Right atrium auricular region (tissue), 2 donors: Measurements from ENCODE around the gene RTKN. TPM values are rescaled to one million over a fixed set of nuclear protein-coding genes. Genes with fewer than 3 reads are reported as not detected.
"Not testable (repeated sequence)": the region's sequence is repeated elsewhere in the genome, so short reads cannot be mapped to it uniquely, and the experiment has no call there.

ENCODE experiments used
- DNase-seq: peaks from one replicate; pipeline ENCODE4 v3.0.0-alpha.2; 2019; ENCODE audit warnings: low spot score
- H3K27ac ChIP-seq, 2 donors: fragments of 200-600 bp; sonication (generic); 1 replicate in 1 of 2; 2 replicates in 1 of 2; pipeline ENCODE4 v1.5.1; 2016 to 2019
- H3K27me3 ChIP-seq, 2 donors: fragments of 200-600 bp; sonication (generic); one replicate each; pipeline versions ENCODE4 v1.5.1 to v1.6.0; 2017 to 2019
- H3K36me3 ChIP-seq: fragments of 200-600 bp; sonication (generic); one replicate; pipeline ENCODE4 v1.5.1; 2016
- H3K4me1 ChIP-seq, 2 donors: fragments of 200-600 bp; sonication (generic); one replicate each; pipeline versions ENCODE4 v1.5.1 to v1.6.0; 2017 to 2019
- H3K4me3 ChIP-seq, 2 donors: fragments of 200-600 bp; sonication (generic); 1 replicate in 1 of 2; 2 replicates in 1 of 2; pipeline ENCODE4 v1.5.1; 2017 to 2019; ENCODE audit warnings: mild to moderate bottlenecking in 1 of 2, moderate library complexity in 1 of 2
- H3K9me3 ChIP-seq, 2 donors: fragments of 200-600 bp; sonication (generic); one replicate each; pipeline ENCODE4 v1.5.1; 2019
- total RNA-seq, 2 donors: library from RNA; depleted of rRNA; stranded (reverse); fragments of >200 nt; gene quantifications; one replicate each; pipeline ENCODE4 v1.1.0, GENCODE V29; 2016
- TF ChIP-seq, protein P1 (sequence below), 2 donors: fragments of 200-600 bp; sonication (generic); IDR thresholded peaks; one replicate each; pipeline ENCODE4 v1.5.1; 2019; ENCODE audit warnings: antibody characterized with exemption in 2 of 2

RTKN gene
- total RNA-seq, 2 donors from 2014 or later = 10.4 to 15.3 TPM

DNA sequence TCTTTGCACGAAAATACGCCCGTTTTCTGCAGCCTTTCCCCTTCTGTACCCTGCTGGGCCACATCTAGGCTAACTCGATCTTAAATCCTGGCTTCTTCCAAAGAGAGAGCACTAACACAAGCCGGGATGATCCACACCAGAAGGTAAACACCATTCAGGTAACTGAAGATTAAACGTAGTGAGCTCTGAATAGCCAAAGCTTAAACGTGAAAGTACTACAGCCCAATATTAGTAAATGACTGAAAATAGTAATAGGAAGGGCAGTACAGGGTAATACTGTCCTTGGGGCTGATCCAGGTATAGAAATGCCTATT lies 31.2 kb upstream of the RTKN start:
- H3K36me3 ChIP-seq = peaks cover 15% of the 10 kb centered on the region
- no peaks in the 10 kb centered on the region for H3K9me3 ChIP-seq
- no peak for DNase-seq
- H3K4me1 ChIP-seq = peaks cover 0 to 20% of the 10 kb centered on the region in 2 donors
- H3K27ac ChIP-seq = peak overlapping the region; percentile 79 to 90
- H3K4me3 ChIP-seq = peak overlapping the region; percentile 66 to 68
- H3K27me3 ChIP-seq = no peaks in the 10 kb centered on the region
- TF ChIP-seq, protein P1, sequence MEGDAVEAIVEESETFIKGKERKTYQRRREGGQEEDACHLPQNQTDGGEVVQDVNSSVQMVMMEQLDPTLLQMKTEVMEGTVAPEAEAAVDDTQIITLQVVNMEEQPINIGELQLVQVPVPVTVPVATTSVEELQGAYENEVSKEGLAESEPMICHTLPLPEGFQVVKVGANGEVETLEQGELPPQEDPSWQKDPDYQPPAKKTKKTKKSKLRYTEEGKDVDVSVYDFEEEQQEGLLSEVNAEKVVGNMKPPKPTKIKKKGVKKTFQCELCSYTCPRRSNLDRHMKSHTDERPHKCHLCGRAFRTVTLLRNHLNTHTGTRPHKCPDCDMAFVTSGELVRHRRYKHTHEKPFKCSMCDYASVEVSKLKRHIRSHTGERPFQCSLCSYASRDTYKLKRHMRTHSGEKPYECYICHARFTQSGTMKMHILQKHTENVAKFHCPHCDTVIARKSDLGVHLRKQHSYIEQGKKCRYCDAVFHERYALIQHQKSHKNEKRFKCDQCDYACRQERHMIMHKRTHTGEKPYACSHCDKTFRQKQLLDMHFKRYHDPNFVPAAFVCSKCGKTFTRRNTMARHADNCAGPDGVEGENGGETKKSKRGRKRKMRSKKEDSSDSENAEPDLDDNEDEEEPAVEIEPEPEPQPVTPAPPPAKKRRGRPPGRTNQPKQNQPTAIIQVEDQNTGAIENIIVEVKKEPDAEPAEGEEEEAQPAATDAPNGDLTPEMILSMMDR (IDR thresholded peaks at IDR 0.05) = no peak

DNA sequence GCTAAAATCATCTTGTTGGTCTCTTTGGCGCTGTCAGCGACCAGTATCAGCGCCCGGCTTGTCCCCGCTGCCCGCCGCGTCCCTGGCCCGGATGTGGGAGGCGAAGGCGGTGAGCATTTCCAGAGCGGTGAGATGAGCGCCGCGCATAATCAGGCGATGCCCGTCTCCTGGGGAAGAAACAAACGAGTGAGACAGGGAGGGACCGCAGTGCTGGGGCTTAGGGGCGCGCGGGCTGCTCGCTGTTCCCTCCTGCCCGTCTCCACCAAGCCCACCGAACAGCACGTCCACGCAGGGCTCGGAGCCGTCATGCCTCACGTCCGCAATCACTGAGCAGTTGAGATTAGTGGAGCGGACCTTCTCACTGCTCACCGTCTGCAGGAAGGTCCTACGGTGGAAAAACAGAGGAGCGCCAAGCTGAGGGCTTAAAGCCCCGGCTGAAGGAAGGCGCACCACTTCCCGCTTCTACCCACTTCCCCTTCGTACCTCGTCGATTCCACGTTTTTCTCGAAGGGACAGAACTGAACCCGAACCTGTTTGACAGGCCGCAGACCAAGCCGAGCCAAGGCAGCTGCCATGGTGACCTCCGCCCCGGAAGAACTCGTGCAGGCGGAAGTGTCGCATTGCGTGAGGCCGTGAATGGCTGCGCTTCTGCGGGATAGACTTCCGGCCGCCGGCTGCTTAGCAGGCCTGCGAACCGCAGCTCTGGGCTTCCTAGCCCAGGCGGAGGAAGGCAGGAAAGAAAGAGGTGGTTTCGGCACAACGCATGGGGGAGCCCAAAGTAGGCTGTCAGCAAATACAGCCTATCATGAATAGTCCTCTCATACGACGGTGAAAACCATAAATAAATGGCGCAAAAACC lies 30.6 kb upstream of the RTKN start, which contains the start of gene MRPL53:
Gene MRPL53, minus strand, starts transcription at position 595 of the 859 bp plus-strand sequence. Its CDS starts 20 bp downstream, at position 575.
- TF ChIP-seq, protein P1 (IDR thresholded peaks at IDR 0.05) = no peak
- no peaks in the 10 kb centered on the region for H3K9me3 ChIP-seq
- peak within 1 kb of the TSS; percentile 79 to 90 for H3K27ac ChIP-seq
- H3K4me1 ChIP-seq = peaks cover 0 to 20% of the 10 kb centered on the region in 2 donors
- DNase-seq = peak; percentile 94
- no peaks in the 10 kb centered on the region for H3K27me3 ChIP-seq
- peak within 1 kb of the TSS; percentile 66 to 68 for H3K4me3 ChIP-seq
- H3K36me3 ChIP-seq = peaks cover 15% of the 10 kb centered on the region

DNA sequence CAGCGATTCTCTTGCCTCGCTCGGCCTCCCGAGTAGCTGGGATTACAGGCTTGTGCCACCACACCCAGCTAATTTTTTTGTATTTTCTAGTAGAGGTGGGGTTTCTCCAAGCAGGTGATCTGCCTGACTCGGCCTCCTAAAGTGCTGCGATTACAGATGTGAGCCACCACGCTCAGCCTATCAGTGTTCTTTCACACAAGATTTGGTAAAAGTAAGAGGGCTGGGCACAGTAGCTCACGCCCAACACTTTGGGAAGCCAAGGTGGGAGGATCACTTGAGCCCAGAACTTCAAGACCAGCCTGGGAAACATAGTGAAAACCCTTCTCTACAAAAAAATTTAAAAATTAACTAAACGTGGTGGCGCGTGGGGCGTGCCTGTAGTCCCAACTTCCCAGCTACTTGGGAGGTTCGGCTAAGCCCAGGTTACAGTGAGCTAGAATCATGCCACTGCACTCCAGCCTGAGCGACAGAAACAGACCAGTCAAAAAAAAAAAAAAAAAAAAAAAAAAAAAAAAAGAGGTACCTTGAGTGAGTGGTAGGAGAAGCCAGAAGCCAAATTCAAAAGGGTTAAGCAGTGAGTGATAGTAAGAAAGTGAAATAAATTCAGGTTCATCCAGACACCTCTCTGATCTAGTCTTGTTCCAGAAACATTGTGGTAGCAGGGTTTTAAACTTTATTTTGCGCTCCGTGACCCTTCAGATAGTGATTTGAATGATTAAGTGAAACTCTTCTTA lies 29.8 kb upstream of the RTKN start:
- TF ChIP-seq, protein P1 (IDR thresholded peaks at IDR 0.05) = no peak
- Histone ChIP-seq H3K36me3 (peaks cover 15% of the 10 kb centered on the region), H3K9me3 (no peaks in the 10 kb centered on the region), H3K27me3 (no peaks in the 10 kb centered on the region), H3K4me1 (peaks cover 0 to 20% of the 10 kb centered on the region in 2 donors), H3K4me3 (peak overlapping the region; percentile 66 to 68), H3K27ac (peak overlapping the region; percentile 79 to 90)
- DNase-seq = no peak

DNA sequence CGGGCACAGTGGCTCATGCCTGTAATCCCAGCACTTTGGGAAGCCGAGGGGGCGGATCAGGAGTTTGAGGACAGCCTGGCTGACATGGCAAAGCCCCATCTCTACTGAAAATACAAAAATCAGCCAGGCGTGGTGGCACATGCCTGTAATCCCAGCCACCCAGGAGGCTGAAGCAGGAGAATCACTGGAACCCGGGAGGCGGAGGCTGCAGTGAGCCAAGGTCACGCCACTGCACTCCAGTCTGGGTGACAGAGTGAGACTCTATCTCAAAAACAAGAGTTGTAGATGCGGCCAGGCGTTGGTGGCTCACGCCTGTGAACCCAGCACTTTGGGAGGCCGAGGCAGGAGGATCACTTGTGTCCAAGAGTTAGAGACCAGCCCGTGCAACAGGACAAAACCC lies 29.0 kb upstream of the RTKN start:
- DNase-seq, H3K27me3 ChIP-seq, H3K27ac ChIP-seq, H3K4me3 ChIP-seq, H3K9me3 ChIP-seq: not testable (repeated sequence)
- Histone ChIP-seq H3K4me1 (peaks cover 0 to 24% of the 10 kb centered on the region in 2 donors), H3K36me3 (peaks cover 15% of the 10 kb centered on the region)

DNA sequence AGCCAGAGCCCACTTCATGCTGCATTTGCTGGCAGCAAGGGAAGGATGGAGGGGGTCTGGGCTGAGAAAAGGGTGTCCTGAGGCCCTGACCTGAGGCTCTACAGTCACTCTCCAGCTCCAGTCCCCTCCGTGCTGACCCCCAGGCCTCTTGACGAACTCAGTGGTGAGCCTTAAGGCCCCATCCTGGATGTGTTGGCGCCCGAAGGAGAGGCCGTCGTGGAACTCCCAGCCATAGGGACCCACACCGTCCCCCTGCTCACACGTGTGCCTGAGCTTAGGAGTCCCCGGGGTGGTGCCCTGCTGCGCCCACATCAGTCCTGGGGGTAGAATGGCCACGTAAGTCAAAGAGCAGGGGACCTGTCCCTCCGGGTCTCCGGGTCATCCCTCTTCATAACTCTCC lies 22.7 kb upstream of the RTKN start:
- Histone ChIP-seq H3K9me3 (no peaks in the 10 kb centered on the region), H3K36me3 (peaks cover 19% of the 10 kb centered on the region), H3K4me3 (peak overlapping the region; percentile 93 to 94), H3K4me1 (peaks cover 0 to 18% of the 10 kb centered on the region in 2 donors), H3K27me3 (no peaks in the 10 kb centered on the region), H3K27ac (peak overlapping the region; percentile 84 to 86)
- TF ChIP-seq, protein P1 (IDR thresholded peaks at IDR 0.05) = no peak
- DNase-seq = no peak

DNA sequence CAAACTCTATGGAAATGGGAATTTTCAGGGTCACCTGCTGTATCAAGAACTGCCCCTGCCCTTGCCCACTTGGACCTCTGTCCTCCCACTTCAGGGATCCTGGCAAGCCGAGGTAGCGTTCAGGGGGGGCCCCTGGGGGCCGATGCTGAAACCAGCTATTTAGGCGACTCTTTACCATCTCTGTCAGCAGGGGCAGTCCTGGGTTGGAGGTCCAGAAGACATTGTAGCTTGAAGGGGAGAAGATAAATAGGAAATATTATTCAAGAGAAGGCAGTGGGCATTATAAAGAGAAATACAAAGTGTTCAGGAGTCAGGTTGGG lies 21.0 kb upstream of the RTKN start:
- Histone ChIP-seq H3K4me3 (no peak overlapping the region), H3K27ac (no peak overlapping the region), H3K9me3 (no peaks in the 10 kb centered on the region), H3K36me3 (peaks cover 19% of the 10 kb centered on the region), H3K27me3 (no peaks in the 10 kb centered on the region), H3K4me1 (peaks cover 0 to 28% of the 10 kb centered on the region in 2 donors)
- TF ChIP-seq, protein P1 (IDR thresholded peaks at IDR 0.05) = no peak
- DNase-seq = no peak
